ENCODE data around the gene SLC26A8. TPM values are rescaled to one million over a fixed set of nuclear protein-coding genes. Genes with fewer than 3 reads are reported as not detected.
A peak's percentile ranks its signal among the peaks of the same experiment; 100 is the strongest.

Gene SLC26A8
- total RNA-seq, 1 donor from 2014 or later, result not detected

GRCh38 chr6:35973670-35974222 is 50.7 kb downstream of the SLC26A8 start:
- Mint-ChIP-seq H3K4me1 (ENCODE audit: low read depth) (peaks cover 6% of the 10 kb centered on the region), H3K27me3 (ENCODE audit: low read depth) (no peaks in the 10 kb centered on the region), H3K36me3 (ENCODE audit: low read depth) (no peaks in the 10 kb centered on the region), H3K27ac (peak overlapping the region; percentile 0), H3K9me3 (no peaks in the 10 kb centered on the region), H3K4me3 (ENCODE audit: low read depth) (no peak overlapping the region)
- peak; percentile 24 for DNase-seq (ENCODE audit: low spot score)
- intact Hi-C loops (cut with micrococcal nuclease), result loop anchor here (1.0 to 5.0 kb wide), 2 partner anchors 54 to 56 kb away; partner anchors contain the start of gene MAPK14

DNA sequence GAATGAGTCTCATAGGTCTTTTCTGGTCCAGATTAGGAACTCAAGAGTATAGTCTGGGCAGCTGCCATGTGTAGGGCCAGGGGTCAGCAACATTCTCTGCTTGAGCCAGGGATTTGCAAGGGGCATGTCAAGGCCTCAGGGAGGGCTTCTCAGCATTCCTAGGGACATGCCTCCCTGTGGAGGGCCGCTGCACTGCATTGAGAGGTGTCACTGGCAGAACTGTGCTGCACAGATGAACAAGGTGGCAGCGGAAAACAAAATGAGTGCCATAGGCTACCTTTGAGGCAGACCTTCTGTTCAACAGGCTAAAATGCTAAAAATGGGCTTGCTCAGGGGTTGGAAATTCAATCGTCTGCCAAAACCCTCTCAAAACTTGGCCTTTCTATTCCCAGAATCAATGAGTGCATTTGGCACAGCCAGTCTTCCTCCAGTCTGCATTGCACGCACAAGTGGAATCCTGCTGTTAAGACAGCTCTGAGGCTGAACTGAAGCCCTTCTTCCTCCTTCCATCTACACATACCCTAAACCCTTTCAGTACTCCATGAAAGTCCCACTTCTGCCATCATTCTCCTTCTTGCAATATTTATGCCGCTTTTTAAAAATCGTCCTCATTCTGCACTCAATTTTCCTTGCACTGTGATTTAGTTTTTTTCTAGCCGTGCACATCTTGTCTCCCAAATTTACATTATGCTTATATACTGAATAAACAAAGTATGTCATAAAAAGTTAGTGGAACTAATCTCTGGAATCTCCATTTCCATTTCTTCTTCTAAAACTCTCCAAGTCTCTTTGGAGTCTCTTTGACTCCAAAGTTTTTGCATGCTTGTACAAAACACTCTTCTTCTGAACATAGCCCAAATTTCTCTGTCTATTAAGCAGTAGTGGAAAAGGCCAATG is 51.7 kb downstream of the SLC26A8 start:
- intact Hi-C loops (cut with micrococcal nuclease), result loop anchor here (1.0 to 5.0 kb wide), 2 partner anchors 55 kb away; partner anchors contain the start of gene MAPK14
- no peaks in the 10 kb centered on the region for H3K9me3 Mint-ChIP-seq
- H3K4me1 Mint-ChIP-seq (ENCODE audit: low read depth), result peaks cover 6% of the 10 kb centered on the region
- DNase-seq (ENCODE audit: low spot score), result no peak
- H3K27ac Mint-ChIP-seq, result no peak overlapping the region
- no peak overlapping the region for H3K4me3 Mint-ChIP-seq (ENCODE audit: low read depth)
- no peaks in the 10 kb centered on the region for H3K36me3 Mint-ChIP-seq (ENCODE audit: low read depth)
- no peaks in the 10 kb centered on the region for H3K27me3 Mint-ChIP-seq (ENCODE audit: low read depth)

DNA sequence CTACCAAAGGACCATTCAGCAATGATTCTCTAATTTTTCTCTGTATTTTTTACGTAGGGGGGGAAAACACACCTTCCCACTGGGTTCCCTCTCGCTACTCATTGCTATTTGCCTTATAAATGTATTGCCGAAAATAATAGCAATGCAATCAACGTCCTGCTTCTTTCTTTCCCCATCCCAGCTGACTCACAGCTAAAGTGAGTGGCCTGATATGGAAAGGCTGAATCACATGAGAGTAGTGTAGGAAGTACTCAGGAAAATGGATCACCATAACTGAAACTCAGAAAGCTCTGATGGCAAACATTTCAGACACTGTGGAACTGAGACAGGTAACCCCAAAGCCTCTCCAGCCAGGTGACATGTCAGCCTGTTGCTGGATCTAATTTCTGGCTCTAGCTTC is 54.3 kb downstream of the SLC26A8 start:
- intact Hi-C loops (cut with micrococcal nuclease), result loop anchor here (5.0 kb wide), 1 partner anchor 57 kb away; the partner anchor contains the start of gene MAPK14
- no peak for DNase-seq (ENCODE audit: low spot score)
- H3K9me3 Mint-ChIP-seq, result no peaks in the 10 kb centered on the region
- H3K36me3 Mint-ChIP-seq (ENCODE audit: low read depth), result no peaks in the 10 kb centered on the region
- no peak overlapping the region for H3K4me3 Mint-ChIP-seq (ENCODE audit: low read depth)
- H3K27me3 Mint-ChIP-seq (ENCODE audit: low read depth), result no peaks in the 10 kb centered on the region
- H3K4me1 Mint-ChIP-seq (ENCODE audit: low read depth), result peaks cover 6% of the 10 kb centered on the region
- H3K27ac Mint-ChIP-seq, result no peak overlapping the region

- Mint-ChIP-seq H3K9me3 (no peaks in the 10 kb centered on the region), H3K4me3 (ENCODE audit: low read depth) (no peak overlapping the region), H3K27ac (no peak overlapping the region), H3K4me1 (ENCODE audit: low read depth) (peaks cover 6% of the 10 kb centered on the region), H3K36me3 (ENCODE audit: low read depth) (no peaks in the 10 kb centered on the region), H3K27me3 (ENCODE audit: low read depth) (no peaks in the 10 kb centered on the region)
- intact Hi-C loops (cut with micrococcal nuclease), result loop anchor here (5.0 kb wide), 1 partner anchor 58 kb away; the partner anchor contains the start of gene MAPK14
- no peak for DNase-seq (ENCODE audit: low spot score)
These were observed 54.8 kb downstream of the SLC26A8 start for GRCh38 chr6:35969646-35970045.

DNA sequence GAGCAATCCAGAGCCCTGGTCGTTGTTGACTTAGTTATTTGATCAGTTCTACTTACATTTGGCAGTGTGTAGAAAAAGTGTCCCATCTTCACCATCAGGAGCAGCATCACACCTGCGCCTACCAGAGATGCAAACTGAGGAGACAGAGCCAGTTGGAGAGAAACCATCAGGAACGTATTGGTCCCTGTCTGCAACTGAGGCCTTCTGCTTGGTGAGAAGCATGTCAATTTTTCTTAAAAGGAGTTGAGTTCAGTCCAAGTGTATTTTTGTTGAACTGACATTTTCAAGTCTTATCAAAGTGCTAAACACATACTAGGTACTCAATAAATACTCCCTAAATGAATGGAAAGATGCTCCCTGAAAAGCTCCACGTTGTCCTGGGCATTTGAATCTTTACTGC is 55.6 kb downstream of the SLC26A8 start:
- Mint-ChIP-seq H3K4me3 (ENCODE audit: low read depth) (no peak overlapping the region), H3K36me3 (ENCODE audit: low read depth) (no peaks in the 10 kb centered on the region), H3K4me1 (ENCODE audit: low read depth) (peaks cover 4% of the 10 kb centered on the region), H3K27ac (no peak overlapping the region), H3K9me3 (no peaks in the 10 kb centered on the region), H3K27me3 (ENCODE audit: low read depth) (no peaks in the 10 kb centered on the region)
- no peak for DNase-seq (ENCODE audit: low spot score)
- intact Hi-C loops (cut with micrococcal nuclease), result no loop called here

DNA sequence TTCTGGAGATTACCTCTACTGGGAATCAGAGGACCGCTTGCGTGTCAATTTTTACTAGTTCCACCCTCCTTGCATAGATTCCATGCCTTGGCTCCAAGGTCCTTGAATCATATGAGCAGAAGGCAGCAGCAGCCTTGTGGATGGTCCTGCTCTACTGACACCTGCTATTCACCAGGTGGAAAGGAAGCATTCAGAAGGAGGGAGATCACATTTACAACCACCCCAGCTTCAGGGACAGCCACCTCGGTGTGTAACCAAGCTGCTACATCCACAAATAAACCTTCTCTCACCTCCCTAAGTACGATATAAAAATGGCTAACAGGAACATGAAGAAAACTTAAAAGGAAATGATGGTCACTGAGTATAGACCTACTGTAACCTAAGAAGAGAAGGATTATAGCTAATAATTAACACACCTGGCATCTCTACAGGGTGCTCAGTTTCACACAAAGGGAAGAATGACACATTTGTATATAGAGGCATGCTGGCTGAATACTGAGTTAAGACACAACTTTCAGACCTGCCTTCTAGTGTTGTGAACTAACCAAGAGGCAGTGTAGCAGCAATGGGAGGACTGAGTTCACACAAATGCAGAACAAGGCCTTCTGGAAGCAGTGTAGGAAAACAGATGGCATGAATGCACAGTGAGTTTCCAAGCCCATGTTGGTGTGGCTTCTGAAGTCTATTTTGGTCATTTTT is 57.2 kb downstream of the SLC26A8 start:
- H3K9me3 Mint-ChIP-seq, result no peaks in the 10 kb centered on the region

GRCh38 chr6:35962779-35963560 is 61.5 kb downstream of the SLC26A8 start:
- intact Hi-C loops (cut with micrococcal nuclease), result no loop called here
- Mint-ChIP-seq H3K27ac (no peak overlapping the region), H3K27me3 (ENCODE audit: low read depth) (peaks cover 29% of the 10 kb centered on the region), H3K4me3 (ENCODE audit: low read depth) (no peak overlapping the region), H3K36me3 (ENCODE audit: low read depth) (no peaks in the 10 kb centered on the region), H3K4me1 (ENCODE audit: low read depth) (no peaks in the 10 kb centered on the region), H3K9me3 (no peaks in the 10 kb centered on the region)
- DNase-seq (ENCODE audit: low spot score), result no peak

More for the DNA sequence above, 57.2 kb downstream of the SLC26A8 start:
- Mint-ChIP-seq H3K36me3 (ENCODE audit: low read depth) (no peaks in the 10 kb centered on the region), H3K27ac (no peak overlapping the region), H3K27me3 (ENCODE audit: low read depth) (peaks cover 8% of the 10 kb centered on the region), H3K4me1 (ENCODE audit: low read depth) (no peaks in the 10 kb centered on the region), H3K4me3 (ENCODE audit: low read depth) (no peak overlapping the region)
- DNase-seq (ENCODE audit: low spot score), result no peak
- intact Hi-C loops (cut with micrococcal nuclease), result no loop called here

DNA sequence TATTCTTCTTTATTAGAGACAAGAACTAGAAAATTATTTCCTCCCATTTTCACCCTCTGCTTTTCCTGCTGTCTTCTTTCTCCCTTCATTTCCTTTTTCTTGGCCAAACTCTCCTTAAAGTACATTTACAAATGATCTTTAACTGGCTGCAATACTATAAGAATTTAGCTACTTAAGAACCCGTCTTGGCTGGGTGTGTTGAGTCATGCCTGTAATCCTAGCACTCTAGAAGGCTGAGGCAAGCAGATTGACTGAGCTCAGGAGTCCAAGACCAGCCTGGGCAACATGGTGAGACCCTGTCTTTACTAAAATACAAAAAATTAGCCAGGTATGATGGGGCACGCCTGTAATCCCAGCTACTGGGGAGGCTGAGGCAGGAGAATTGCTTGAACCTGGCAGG is 64.3 kb downstream of the SLC26A8 start:
- no peak overlapping the region for H3K4me3 Mint-ChIP-seq (ENCODE audit: low read depth)
- H3K9me3 Mint-ChIP-seq, result no peaks in the 10 kb centered on the region
- DNase-seq (ENCODE audit: low spot score), result no peak
- H3K27me3 Mint-ChIP-seq (ENCODE audit: low read depth), result peaks cover 32% of the 10 kb centered on the region
- no peaks in the 10 kb centered on the region for H3K4me1 Mint-ChIP-seq (ENCODE audit: low read depth)
- intact Hi-C loops (cut with micrococcal nuclease), result no loop called here
- H3K36me3 Mint-ChIP-seq (ENCODE audit: low read depth), result no peaks in the 10 kb centered on the region
- H3K27ac Mint-ChIP-seq, result no peak overlapping the region

DNA sequence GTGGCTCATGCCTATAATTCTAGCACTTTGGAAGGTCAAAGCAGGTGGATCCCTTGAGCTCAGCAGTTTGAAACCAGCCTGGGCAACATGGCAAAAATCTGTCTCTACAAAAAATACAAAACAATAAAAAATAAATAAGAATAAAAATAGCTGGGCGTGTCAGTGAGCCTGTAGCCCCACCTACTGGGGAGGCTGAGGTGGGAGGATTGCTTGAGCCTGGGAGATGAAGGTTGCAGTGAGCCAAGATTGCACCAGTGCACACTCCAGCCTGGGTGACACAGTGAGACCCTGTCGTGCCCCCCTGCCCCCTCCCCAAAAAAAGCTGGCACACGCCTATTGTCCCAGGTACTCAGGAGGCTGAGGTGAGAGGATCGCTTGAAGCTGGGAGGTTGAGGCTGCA is 68.5 kb downstream of the SLC26A8 start:
- no peak for DNase-seq (ENCODE audit: low spot score)
- Mint-ChIP-seq H3K27me3 (ENCODE audit: low read depth) (peaks cover 15% of the 10 kb centered on the region), H3K4me1 (ENCODE audit: low read depth) (peaks cover 9% of the 10 kb centered on the region), H3K36me3 (ENCODE audit: low read depth) (no peaks in the 10 kb centered on the region), H3K27ac (no peak overlapping the region), H3K9me3 (no peaks in the 10 kb centered on the region), H3K4me3 (ENCODE audit: low read depth) (no peak overlapping the region)
- intact Hi-C loops (cut with micrococcal nuclease), result no loop called here

GRCh38 chr6:35955521-35955920 is 68.9 kb downstream of the SLC26A8 start:
- no peak for DNase-seq (ENCODE audit: low spot score)
- no peak overlapping the region for H3K4me3 Mint-ChIP-seq (ENCODE audit: low read depth)
- intact Hi-C loops (cut with micrococcal nuclease), result no loop called here
- H3K27me3 Mint-ChIP-seq (ENCODE audit: low read depth), result peaks cover 12% of the 10 kb centered on the region
- H3K27ac Mint-ChIP-seq, result no peak overlapping the region
- no peaks in the 10 kb centered on the region for H3K36me3 Mint-ChIP-seq (ENCODE audit: low read depth)
- peaks cover 9% of the 10 kb centered on the region for H3K4me1 Mint-ChIP-seq (ENCODE audit: low read depth)
- H3K9me3 Mint-ChIP-seq, result no peaks in the 10 kb centered on the region

DNA sequence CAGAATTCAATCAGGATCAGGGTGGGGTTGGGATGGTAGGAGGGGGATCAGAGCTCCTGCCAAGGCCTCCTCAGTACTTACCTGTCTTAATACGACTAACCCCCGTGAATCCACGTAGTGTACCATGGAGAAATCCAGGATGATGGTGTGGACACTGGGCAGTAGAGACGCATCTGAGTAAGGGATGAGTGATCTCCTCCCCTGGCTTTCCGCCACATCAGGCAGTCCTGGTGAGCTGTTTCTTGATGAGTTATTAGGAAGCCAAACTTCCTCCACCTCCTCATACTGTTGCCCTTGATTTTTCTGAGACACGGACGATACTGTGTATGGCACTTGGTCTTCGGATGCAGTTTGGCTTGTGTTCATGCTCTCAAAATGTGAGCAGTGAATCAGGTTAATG is 69.4 kb downstream of the SLC26A8 start:
- intact Hi-C loops (cut with micrococcal nuclease), result no loop called here
- Mint-ChIP-seq H3K27ac (no peak overlapping the region), H3K4me3 (ENCODE audit: low read depth) (no peak overlapping the region), H3K4me1 (ENCODE audit: low read depth) (peaks cover 9% of the 10 kb centered on the region), H3K9me3 (no peaks in the 10 kb centered on the region), H3K27me3 (ENCODE audit: low read depth) (peaks cover 10% of the 10 kb centered on the region), H3K36me3 (ENCODE audit: low read depth) (no peaks in the 10 kb centered on the region)
- no peak for DNase-seq (ENCODE audit: low spot score)

GRCh38 chr6:35954333-35954732 is 70.1 kb downstream of the SLC26A8 start:
- Mint-ChIP-seq H3K9me3 (no peaks in the 10 kb centered on the region), H3K4me3 (ENCODE audit: low read depth) (no peak overlapping the region), H3K36me3 (ENCODE audit: low read depth) (no peaks in the 10 kb centered on the region), H3K27me3 (ENCODE audit: low read depth) (peaks cover 8% of the 10 kb centered on the region), H3K27ac (no peak overlapping the region), H3K4me1 (ENCODE audit: low read depth) (peaks cover 9% of the 10 kb centered on the region)
- DNase-seq (ENCODE audit: low spot score), result no peak
- intact Hi-C loops (cut with micrococcal nuclease), result no loop called here

Data from activated T-helper 2 cell treated with anti-CD3 and anti-CD28 coated beads, Interferon-gamma antibody, Interleukin-2, Interleukin-4, amounts not matched to agents 10 μg/mL and 5 μg/mL and 100 μg/mL, durations not matched to agents 14 hours and 24 hours and 36 hours (primary cell).